Sciatic nerve (tissue), 2 donors: ENCODE measurements around the gene ADAMTS8. TPM values are rescaled to one million over a fixed set of nuclear protein-coding genes. Genes with fewer than 3 reads are reported as not detected.

Experiments used
- ATAC-seq: fragments of 200-7000 bp; cut with Tn5 transposase; one replicate; pipeline ENCODE4 v1.9.1; 2020; ENCODE audit warnings: mild to moderate bottlenecking, moderate library complexity
- DNase-seq: peaks from one replicate; pipeline ENCODE4 v3.0.0-alpha.2; 2020; ENCODE audit warnings: low spot score
- intact Hi-C: fragments of 100-400 bp; cut with DNase I; formaldehyde crosslinking; loops from one replicate; pipeline ENCODE4 v1.14.2; 2022
- total RNA-seq: library from RNA; stranded (reverse); fragmentation: NEBNext Ultra II Directional; extraction: Animal tissue kit (Norgen Biotek cat#: 25700); gene quantifications from one replicate; pipeline ENCODE4 v1.2.1, GENCODE V29; 2021
- donor health status: DM: no; HTN: no; CAD: no.
- donor health status: DM: no; HTN: no; CAD: no.

The ADAMTS8 gene
- total RNA-seq: 4.1 TPM

- ATAC-seq (no peak), DNase-seq (no peak)
- intact Hi-C loops: loop anchor here (10.0 kb wide), 1 partner anchor 214 kb away; no protein-coding TSS in a partner anchor
Observed at GRCh38 chr11:130428316-130429119, at the start of gene ADAMTS8. TSS of gene ADAMTS8 (minus strand) at chr11:130428609. CDS start at chr11:130428286, 323 bp downstream.

- intact Hi-C loops: no loop called here
- DNase-seq (no peak), ATAC-seq (peak; percentile 6)
Observed at GRCh38 chr11:130477586-130478203, 49.3 kb upstream of the ADAMTS8 start.

- DNase-seq: no peak
- no peak for ATAC-seq
- intact Hi-C loops: loop anchor here (1.0 kb wide), 1 partner anchor 18 kb away; no protein-coding TSS in a partner anchor
Observed at GRCh38 chr11:130476922-130477491, 48.6 kb upstream of the ADAMTS8 start.

GRCh38 chr11:130476200-130476921 is 48.0 kb upstream of the ADAMTS8 start:
- no peak for DNase-seq
- ATAC-seq: no peak
- intact Hi-C loops: loop anchor here (1.0 kb wide), 1 partner anchor 17 kb away; no protein-coding TSS in a partner anchor

- DNase-seq (no peak), ATAC-seq (no peak)
- intact Hi-C loops: loop anchor here (1.0 kb wide), 1 partner anchor 16 kb away; no protein-coding TSS in a partner anchor
Observed at GRCh38 chr11:130475426-130476053, 47.1 kb upstream of the ADAMTS8 start.

GRCh38 chr11:130474637-130475400 is 46.4 kb upstream of the ADAMTS8 start:
- DNase-seq (no peak), ATAC-seq (no peak)
- intact Hi-C loops: no loop called here

GRCh38 chr11:130473795-130474377 is 45.5 kb upstream of the ADAMTS8 start:
- no peak for ATAC-seq
- intact Hi-C loops: no loop called here
- DNase-seq: no peak

- ATAC-seq (no peak), DNase-seq (peak; percentile 57)
- intact Hi-C loops: no loop called here
Observed at GRCh38 chr11:130473056-130473794, 44.8 kb upstream of the ADAMTS8 start.

- ATAC-seq: no peak
- intact Hi-C loops: no loop called here
- DNase-seq: no peak
Observed at GRCh38 chr11:130472434-130472961, 44.1 kb upstream of the ADAMTS8 start.

GRCh38 chr11:130471731-130472433 is 43.5 kb upstream of the ADAMTS8 start:
- DNase-seq (peak; percentile 41), ATAC-seq (no peak)
- intact Hi-C loops: no loop called here

- DNase-seq: no peak
- no peak for ATAC-seq
- intact Hi-C loops: no loop called here
Observed at GRCh38 chr11:130470832-130471706, 42.7 kb upstream of the ADAMTS8 start.

- intact Hi-C loops: no loop called here
- no peak for ATAC-seq
Observed at GRCh38 chr11:130469181-130469580, 40.8 kb upstream of the ADAMTS8 start.

GRCh38 chr11:130467116-130467900 is 38.9 kb upstream of the ADAMTS8 start:
- no peak for ATAC-seq
- no peak for DNase-seq
- intact Hi-C loops: no loop called here

More at GRCh38 chr11:130469181-130469580, 40.8 kb upstream of the ADAMTS8 start:
- no peak for DNase-seq

- no peak for DNase-seq
- no peak for ATAC-seq
- intact Hi-C loops: no loop called here
Observed at GRCh38 chr11:130465263-130465662, 36.9 kb upstream of the ADAMTS8 start.
